HCT116 (cell line): ENCODE data around the gene AFDN.

Experiments used
- CEBPB ChIP-seq: IDR thresholded peaks from 2 replicates; pipeline ENCODE4 v1.6.1; 2012; ENCODE audit warnings: low read depth
- EZH2 ChIP-seq: fragments of 200-600 bp; sonication (generic); IDR thresholded peaks from 2 replicates; pipeline ENCODE4 v1.6.1; 2017; ENCODE audit warnings: antibody characterized with exemption, mixed run types
- POLR2AphosphoS5 ChIP-seq: IDR thresholded peaks from 2 replicates; pipeline ENCODE4 v1.6.1; 2011; ENCODE audit warnings: mild to moderate bottlenecking, low read depth, low read length, moderate library complexity
- SIN3A ChIP-seq: IDR thresholded peaks from 2 replicates; pipeline ENCODE4 v1.6.1; 2012; ENCODE audit warnings: low read depth
- TCF7L2 ChIP-seq: IDR thresholded peaks from 2 replicates; pipeline ENCODE4 v1.7.0; 2011; ENCODE audit warnings: borderline replicate concordance, inconsistent platforms; ENCODE audit not compliant: insufficient read depth, insufficient read length; ENCODE audit errors: extremely low read depth
- ZBTB33 ChIP-seq: IDR thresholded peaks from 2 replicates; pipeline ENCODE4 v1.6.1; 2011; ENCODE audit warnings: mild to moderate bottlenecking, low read length, moderate library complexity; ENCODE audit not compliant: insufficient replicate concordance; ENCODE audit errors: extremely low read depth
- TF ChIP-seq, protein P1 (sequence below), 3 experiments: fragments of 200-600 bp in 1 of 3; sonication (generic) in 1 of 3; IDR thresholded peaks in 2 of 3; conservative IDR thresholded peaks in 1 of 3; 2 replicates each; pipeline ENCODE4 v1.5.1; 2012 to 2017; ENCODE audit warnings: low read depth in 2 of 3, low read length in 2 of 3, antibody characterized with exemption in 1 of 3, borderline replicate concordance in 1 of 3, control low read depth in 1 of 3, mild to moderate bottlenecking in 1 of 3, mixed read lengths in 1 of 3, mixed run types in 1 of 3, moderate library complexity in 1 of 3; ENCODE audit not compliant: insufficient read depth in 1 of 3
- TF ChIP-seq, protein P2 (sequence below): IDR thresholded peaks from 2 replicates; pipeline ENCODE4 v1.6.1; 2012; ENCODE audit warnings: low read depth

DNA sequence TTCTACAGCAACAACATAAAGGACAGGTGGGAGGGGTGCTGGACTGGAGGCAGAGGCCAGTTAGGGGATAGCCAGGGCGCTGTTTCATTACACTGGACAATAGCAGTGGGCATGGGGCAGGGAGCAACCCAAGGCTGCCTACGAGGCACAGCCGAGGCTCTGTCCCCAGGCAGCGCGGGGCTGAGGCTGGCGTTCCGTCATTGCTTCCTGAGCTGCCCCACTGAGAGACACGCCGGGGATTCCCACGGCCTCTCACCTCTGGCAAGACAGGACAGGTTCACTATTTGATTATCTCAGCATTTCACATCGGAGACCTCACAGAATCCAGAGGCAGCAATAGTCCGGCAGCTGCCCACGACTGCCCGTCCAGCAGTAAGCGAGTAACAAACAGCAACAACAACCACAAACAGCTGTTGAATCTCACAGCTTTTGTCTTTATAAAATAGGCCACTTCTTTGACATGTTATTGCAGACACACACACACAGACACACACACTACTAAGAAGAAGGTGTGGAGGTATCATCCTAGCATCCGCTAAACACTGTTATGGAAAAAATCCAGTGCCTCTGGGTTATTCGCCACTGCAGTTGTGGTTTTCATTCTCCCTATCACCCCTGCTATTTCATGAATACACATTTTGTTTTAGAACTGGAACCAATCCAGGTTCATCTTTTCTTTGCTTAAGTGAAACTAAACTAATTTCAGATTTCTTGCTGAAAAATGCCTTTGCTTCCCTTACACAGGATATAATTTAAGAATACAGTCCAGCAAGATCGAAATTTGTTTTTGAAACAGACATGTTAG lies 190.2 kb downstream of the AFDN start:
- TF ChIP-seq, protein P1, sequence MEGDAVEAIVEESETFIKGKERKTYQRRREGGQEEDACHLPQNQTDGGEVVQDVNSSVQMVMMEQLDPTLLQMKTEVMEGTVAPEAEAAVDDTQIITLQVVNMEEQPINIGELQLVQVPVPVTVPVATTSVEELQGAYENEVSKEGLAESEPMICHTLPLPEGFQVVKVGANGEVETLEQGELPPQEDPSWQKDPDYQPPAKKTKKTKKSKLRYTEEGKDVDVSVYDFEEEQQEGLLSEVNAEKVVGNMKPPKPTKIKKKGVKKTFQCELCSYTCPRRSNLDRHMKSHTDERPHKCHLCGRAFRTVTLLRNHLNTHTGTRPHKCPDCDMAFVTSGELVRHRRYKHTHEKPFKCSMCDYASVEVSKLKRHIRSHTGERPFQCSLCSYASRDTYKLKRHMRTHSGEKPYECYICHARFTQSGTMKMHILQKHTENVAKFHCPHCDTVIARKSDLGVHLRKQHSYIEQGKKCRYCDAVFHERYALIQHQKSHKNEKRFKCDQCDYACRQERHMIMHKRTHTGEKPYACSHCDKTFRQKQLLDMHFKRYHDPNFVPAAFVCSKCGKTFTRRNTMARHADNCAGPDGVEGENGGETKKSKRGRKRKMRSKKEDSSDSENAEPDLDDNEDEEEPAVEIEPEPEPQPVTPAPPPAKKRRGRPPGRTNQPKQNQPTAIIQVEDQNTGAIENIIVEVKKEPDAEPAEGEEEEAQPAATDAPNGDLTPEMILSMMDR (IDR thresholded peaks at IDR 0.05 in 2 of 3, conservative IDR thresholded peaks at IDR 0.05 in 1 of 3; ENCODE audit: borderline replicate concordance in 1 of 3, insufficient read depth in 1 of 3, low read depth in 2 of 3, low read length in 2 of 3) = no peak
- TF ChIP-seq SIN3A = no peak
- no peak for TF ChIP-seq ZBTB33
- no peak for TF ChIP-seq EZH2
- no peak for TF ChIP-seq POLR2AphosphoS5
- TF ChIP-seq, protein P2, sequence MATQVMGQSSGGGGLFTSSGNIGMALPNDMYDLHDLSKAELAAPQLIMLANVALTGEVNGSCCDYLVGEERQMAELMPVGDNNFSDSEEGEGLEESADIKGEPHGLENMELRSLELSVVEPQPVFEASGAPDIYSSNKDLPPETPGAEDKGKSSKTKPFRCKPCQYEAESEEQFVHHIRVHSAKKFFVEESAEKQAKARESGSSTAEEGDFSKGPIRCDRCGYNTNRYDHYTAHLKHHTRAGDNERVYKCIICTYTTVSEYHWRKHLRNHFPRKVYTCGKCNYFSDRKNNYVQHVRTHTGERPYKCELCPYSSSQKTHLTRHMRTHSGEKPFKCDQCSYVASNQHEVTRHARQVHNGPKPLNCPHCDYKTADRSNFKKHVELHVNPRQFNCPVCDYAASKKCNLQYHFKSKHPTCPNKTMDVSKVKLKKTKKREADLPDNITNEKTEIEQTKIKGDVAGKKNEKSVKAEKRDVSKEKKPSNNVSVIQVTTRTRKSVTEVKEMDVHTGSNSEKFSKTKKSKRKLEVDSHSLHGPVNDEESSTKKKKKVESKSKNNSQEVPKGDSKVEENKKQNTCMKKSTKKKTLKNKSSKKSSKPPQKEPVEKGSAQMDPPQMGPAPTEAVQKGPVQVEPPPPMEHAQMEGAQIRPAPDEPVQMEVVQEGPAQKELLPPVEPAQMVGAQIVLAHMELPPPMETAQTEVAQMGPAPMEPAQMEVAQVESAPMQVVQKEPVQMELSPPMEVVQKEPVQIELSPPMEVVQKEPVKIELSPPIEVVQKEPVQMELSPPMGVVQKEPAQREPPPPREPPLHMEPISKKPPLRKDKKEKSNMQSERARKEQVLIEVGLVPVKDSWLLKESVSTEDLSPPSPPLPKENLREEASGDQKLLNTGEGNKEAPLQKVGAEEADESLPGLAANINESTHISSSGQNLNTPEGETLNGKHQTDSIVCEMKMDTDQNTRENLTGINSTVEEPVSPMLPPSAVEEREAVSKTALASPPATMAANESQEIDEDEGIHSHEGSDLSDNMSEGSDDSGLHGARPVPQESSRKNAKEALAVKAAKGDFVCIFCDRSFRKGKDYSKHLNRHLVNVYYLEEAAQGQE = no peak
- TF ChIP-seq TCF7L2 = no peak
- no peak for TF ChIP-seq CEBPB
